Measurements from ENCODE around the gene PRKAG1. TPM values are rescaled to one million over a fixed set of nuclear protein-coding genes. Genes with fewer than 3 reads are reported as not detected.
A peak's percentile ranks its signal among the peaks of the same experiment; 100 is the strongest.

PRKAG1 gene
- total and polyA plus RNA-seq, 2 donors from 2014 or later, result 57.1 to 58.4 TPM

- DNase-seq (no peak), FAIRE-seq (no peak)
- H3K4me1 ChIP-seq (ENCODE audit: control insufficient read depth in 2 of 3, insufficient read depth in 2 of 3, low read depth in 1 of 3, low read length in 3 of 3), result peaks cover 0 to 32% (median 17%) of the 10 kb centered on the region in 3 donors
- no peaks in the 10 kb centered on the region for H3K9me3 ChIP-seq (ENCODE audit: control insufficient read depth in 2 of 3, insufficient read depth in 1 of 3, low read length in 3 of 3)
- no peak for TF ChIP-seq CTCF (IDR thresholded peaks at IDR 0.05; ENCODE audit: borderline replicate concordance, extremely low read depth, insufficient read depth)
- intact Hi-C loops (cut with DNase I), result no loop called here
- H3K4me3 ChIP-seq (ENCODE audit: low read length in 3 of 3), result no peak overlapping the region
- no peak overlapping the region for H3K27ac ChIP-seq (ENCODE audit: low read depth in 2 of 2, low read length in 2 of 2)
- no peaks in the 10 kb centered on the region for H3K36me3 ChIP-seq (ENCODE audit: control insufficient read depth in 2 of 3, insufficient read depth in 3 of 3, low read length in 3 of 3)
- H3K9ac ChIP-seq (ENCODE audit: low read length in 3 of 3), result no peak overlapping the region
- H3K27me3 ChIP-seq (ENCODE audit: control insufficient read depth, insufficient read depth, low read length), result peaks cover 61% of the 10 kb centered on the region
Observed at GRCh38 chr12:48981757-48982157, 36.8 kb downstream of the PRKAG1 start.

- Histone ChIP-seq H3K36me3 (ENCODE audit: control insufficient read depth in 2 of 3, insufficient read depth in 3 of 3, low read length in 3 of 3) (no peaks in the 10 kb centered on the region), H3K9ac (ENCODE audit: low read length in 3 of 3) (no peak overlapping the region), H3K9me3 (ENCODE audit: control insufficient read depth in 2 of 3, insufficient read depth in 1 of 3, low read length in 3 of 3) (no peaks in the 10 kb centered on the region), H3K27me3 (ENCODE audit: control insufficient read depth, insufficient read depth, low read length) (peaks cover 60% of the 10 kb centered on the region), H3K4me1 (ENCODE audit: control insufficient read depth in 2 of 3, insufficient read depth in 2 of 3, low read depth in 1 of 3, low read length in 3 of 3) (peaks cover 0 to 32% (median 17%) of the 10 kb centered on the region in 3 donors), H3K4me3 (ENCODE audit: low read length in 3 of 3) (peak overlapping the region in 1 of 3 donors; percentile 41), H3K27ac (ENCODE audit: low read depth in 2 of 2, low read length in 2 of 2) (no peak overlapping the region)
- no peak for FAIRE-seq
- intact Hi-C loops (cut with DNase I), result no loop called here
- TF ChIP-seq CTCF (IDR thresholded peaks at IDR 0.05; ENCODE audit: borderline replicate concordance, extremely low read depth, insufficient read depth), result no peak
- peak in 3 of 5 donors; percentile 30 to 60 (median 37) for DNase-seq
Observed at GRCh38 chr12:48980953-48981756, 37.4 kb downstream of the PRKAG1 start.

GRCh38 chr12:48980389-48980952 lies 38.1 kb downstream of the PRKAG1 start:
- no peaks in the 10 kb centered on the region for H3K9me3 ChIP-seq (ENCODE audit: control insufficient read depth in 2 of 3, insufficient read depth in 1 of 3, low read length in 3 of 3)
- FAIRE-seq (no peak), DNase-seq (peak in 2 of 5 donors; percentile 19 to 57)
- H3K27me3 ChIP-seq (ENCODE audit: control insufficient read depth, insufficient read depth, low read length), result peaks cover 56% of the 10 kb centered on the region
- H3K9ac ChIP-seq (ENCODE audit: low read length in 3 of 3), result no peak overlapping the region
- H3K36me3 ChIP-seq (ENCODE audit: control insufficient read depth in 2 of 3, insufficient read depth in 3 of 3, low read length in 3 of 3), result no peaks in the 10 kb centered on the region
- H3K4me3 ChIP-seq (ENCODE audit: low read length in 3 of 3), result peak overlapping the region in 1 of 3 donors; percentile 41
- H3K27ac ChIP-seq (ENCODE audit: low read depth in 2 of 2, low read length in 2 of 2), result no peak overlapping the region
- H3K4me1 ChIP-seq (ENCODE audit: control insufficient read depth in 2 of 3, insufficient read depth in 2 of 3, low read depth in 1 of 3, low read length in 3 of 3), result peaks cover 0 to 32% (median 17%) of the 10 kb centered on the region in 3 donors
- TF ChIP-seq CTCF (IDR thresholded peaks at IDR 0.05; ENCODE audit: borderline replicate concordance, extremely low read depth, insufficient read depth), result no peak
- intact Hi-C loops (cut with DNase I), result no loop called here
